Kidney (tissue), 14 donors: Measurements from ENCODE around the gene DIRAS2. TPM values are rescaled to one million over a fixed set of nuclear protein-coding genes. Genes with fewer than 3 reads are reported as not detected.

ENCODE experiments used
- DNase-seq, 5 donors: peaks; one replicate each; pipeline ENCODE4 v3.0.0-alpha.2; 2013 to 2020
- FAIRE-seq: peaks from 2 replicates; lab custom pipeline; 2012; peaks lifted over from hg19 to GRCh38; lab: Jason Lieb, UNC
- H3K27ac ChIP-seq, 2 donors: one replicate each; pipeline ENCODE4 v1.7.0; 2013; ENCODE audit warnings: low read depth in 2 of 2, low read length in 2 of 2, inconsistent platforms in 1 of 2
- H3K27me3 ChIP-seq: one replicate; pipeline ENCODE4 v1.7.1; 2013; ENCODE audit warnings: low read length, inconsistent platforms; ENCODE audit not compliant: control insufficient read depth, insufficient read depth
- H3K36me3 ChIP-seq, 3 donors: one replicate each; pipeline versions ENCODE4 v1.7.0 to v1.7.1; 2013; ENCODE audit warnings: low read length in 3 of 3, control low read depth in 1 of 3, inconsistent platforms in 1 of 3; ENCODE audit not compliant: insufficient read depth in 3 of 3, control insufficient read depth in 2 of 3
- H3K4me1 ChIP-seq, 3 donors: one replicate each; pipeline versions ENCODE4 v1.7.0 to v1.7.1; 2013; ENCODE audit warnings: low read length in 3 of 3, inconsistent platforms in 1 of 3, low read depth in 1 of 3; ENCODE audit not compliant: control insufficient read depth in 2 of 3, insufficient read depth in 2 of 3
- H3K4me3 ChIP-seq, 3 donors: one replicate each; pipeline versions ENCODE4 v1.7.0 to v1.8.1; 2013; ENCODE audit warnings: low read length in 3 of 3, control low read depth in 1 of 3, inconsistent platforms in 1 of 3
- H3K9ac ChIP-seq, 3 donors: one replicate each; pipeline versions ENCODE4 v1.7.0 to v1.7.1; 2013; ENCODE audit warnings: low read length in 3 of 3, control low read depth in 1 of 3, inconsistent platforms in 1 of 3
- H3K9me3 ChIP-seq, 3 donors: one replicate each; pipeline versions ENCODE4 v1.7.0 to v1.7.1; 2013; ENCODE audit warnings: low read length in 3 of 3, control low read depth in 1 of 3, inconsistent platforms in 1 of 3; ENCODE audit not compliant: control insufficient read depth in 2 of 3, insufficient read depth in 1 of 3
- intact Hi-C: fragments of 100-400 bp; cut with DNase I; formaldehyde crosslinking; loops from one replicate; pipeline ENCODE4 v1.11.1; 2022
- polyA plus RNA-seq: library from polyadenylated mRNA; stranded (reverse); fragments of 350-450 nt; fragmentation: Illumina TruSeq; extraction: RNeasy Lipid Tissue Mini Kit (QIAGEN cat#74804); gene quantifications from one replicate; pipeline ENCODE4 v1.2.3, GENCODE V29; 2014; ENCODE audit warnings: low read depth, low replicate concordance; ENCODE audit not compliant: insufficient read depth
- total RNA-seq: library from RNA; stranded (reverse); fragmentation: NEBNext Ultra II Directional; extraction: Animal tissue kit (Norgen Biotek cat#: 25700); gene quantifications from one replicate; pipeline ENCODE4 v1.2.1, GENCODE V29; 2021
- TF ChIP-seq, protein P1 (sequence below): IDR thresholded peaks from 3 replicates; pipeline ENCODE4 v1.5.1; 2012; ENCODE audit warnings: mild to moderate bottlenecking, moderate library complexity, borderline replicate concordance; ENCODE audit not compliant: insufficient read depth; ENCODE audit errors: extremely low read depth
- donor health status: control.
- donor health status: control.
- donor health status: control.
- donor health status: control.
- donor health status: control.
- donor health status: DM: yes; HTN: yes; CAD: no.
- donor health status: Normal renal cell carcinoma (clear cell type).

The DIRAS2 gene
- total and polyA plus RNA-seq, 2 donors from 2014 or later = 0.98 to 1.0 TPM

- no peaks in the 10 kb centered on the region for H3K9me3 ChIP-seq
- no peak for DNase-seq
- TF ChIP-seq, protein P1, sequence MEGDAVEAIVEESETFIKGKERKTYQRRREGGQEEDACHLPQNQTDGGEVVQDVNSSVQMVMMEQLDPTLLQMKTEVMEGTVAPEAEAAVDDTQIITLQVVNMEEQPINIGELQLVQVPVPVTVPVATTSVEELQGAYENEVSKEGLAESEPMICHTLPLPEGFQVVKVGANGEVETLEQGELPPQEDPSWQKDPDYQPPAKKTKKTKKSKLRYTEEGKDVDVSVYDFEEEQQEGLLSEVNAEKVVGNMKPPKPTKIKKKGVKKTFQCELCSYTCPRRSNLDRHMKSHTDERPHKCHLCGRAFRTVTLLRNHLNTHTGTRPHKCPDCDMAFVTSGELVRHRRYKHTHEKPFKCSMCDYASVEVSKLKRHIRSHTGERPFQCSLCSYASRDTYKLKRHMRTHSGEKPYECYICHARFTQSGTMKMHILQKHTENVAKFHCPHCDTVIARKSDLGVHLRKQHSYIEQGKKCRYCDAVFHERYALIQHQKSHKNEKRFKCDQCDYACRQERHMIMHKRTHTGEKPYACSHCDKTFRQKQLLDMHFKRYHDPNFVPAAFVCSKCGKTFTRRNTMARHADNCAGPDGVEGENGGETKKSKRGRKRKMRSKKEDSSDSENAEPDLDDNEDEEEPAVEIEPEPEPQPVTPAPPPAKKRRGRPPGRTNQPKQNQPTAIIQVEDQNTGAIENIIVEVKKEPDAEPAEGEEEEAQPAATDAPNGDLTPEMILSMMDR = no peak
- H3K9ac ChIP-seq = no peak overlapping the region
- no peak overlapping the region for H3K4me3 ChIP-seq
- intact Hi-C loops = no loop called here
- no peak overlapping the region for H3K27ac ChIP-seq
- no peaks in the 10 kb centered on the region for H3K27me3 ChIP-seq
- FAIRE-seq = no peak
- no peaks in the 10 kb centered on the region for H3K36me3 ChIP-seq
- no peaks in the 10 kb centered on the region for H3K4me1 ChIP-seq
These were observed 37.9 kb upstream of the DIRAS2 start for GRCh38 chr9:90680534-90680933.

DNA sequence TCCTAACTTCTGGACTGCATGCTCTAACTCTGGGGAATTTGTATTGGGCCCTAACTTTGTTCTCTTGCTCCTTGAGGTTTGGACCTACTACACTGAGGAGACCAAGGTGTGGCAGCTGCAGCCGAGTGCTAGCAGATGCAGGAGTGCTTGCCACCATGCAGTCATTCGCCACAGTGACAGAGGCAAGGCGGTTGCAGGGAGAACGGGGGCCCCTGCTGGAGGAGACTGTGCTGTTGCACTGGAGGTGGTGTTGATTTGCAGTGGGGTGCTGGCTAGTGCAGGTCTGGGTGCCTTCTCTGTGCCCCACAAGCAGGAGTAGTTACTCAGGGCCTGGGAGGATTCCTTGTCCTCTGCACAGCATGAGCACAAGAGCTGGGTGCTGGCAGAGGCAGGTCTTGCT, 22.4 kb upstream of the DIRAS2 start:
- intact Hi-C loops = no loop called here
- Histone ChIP-seq H3K9me3 (no peaks in the 10 kb centered on the region), H3K36me3 (no peaks in the 10 kb centered on the region), H3K4me1 (no peaks in the 10 kb centered on the region), H3K4me3 (no peak overlapping the region), H3K9ac (no peak overlapping the region), H3K27me3 (no peaks in the 10 kb centered on the region), H3K27ac (no peak overlapping the region)
- DNase-seq = no peak
- FAIRE-seq = no peak
- TF ChIP-seq, protein P1 = no peak

- H3K4me3 ChIP-seq = no peak overlapping the region
- H3K4me1 ChIP-seq = no peaks in the 10 kb centered on the region
- DNase-seq = no peak
- intact Hi-C loops = no loop called here
- H3K9ac ChIP-seq = no peak overlapping the region
- no peak for FAIRE-seq
- no peaks in the 10 kb centered on the region for H3K27me3 ChIP-seq
- H3K27ac ChIP-seq = no peak overlapping the region
- H3K36me3 ChIP-seq = no peaks in the 10 kb centered on the region
- H3K9me3 ChIP-seq = no peaks in the 10 kb centered on the region
- TF ChIP-seq, protein P1 = no peak
These were observed 17.2 kb upstream of the DIRAS2 start for GRCh38 chr9:90659650-90660364.

DNA sequence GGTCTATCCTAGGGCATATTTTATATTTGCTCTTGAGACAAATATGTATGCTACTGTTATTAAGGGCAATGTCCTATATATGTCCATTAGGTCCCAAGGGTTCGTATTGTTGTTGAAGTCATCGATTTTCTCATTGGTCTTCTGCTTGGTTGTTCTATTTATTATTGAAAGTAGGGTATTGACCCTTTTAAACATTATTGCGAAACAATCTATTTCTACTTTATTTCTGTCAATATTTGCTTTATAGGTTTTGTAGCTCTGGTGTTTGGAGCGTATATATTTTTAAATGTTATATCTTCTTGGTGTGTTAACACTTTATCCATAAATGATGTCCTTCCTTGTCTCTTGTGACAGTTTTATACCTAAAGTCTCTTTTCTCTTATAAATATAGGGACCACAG, 16.2 kb upstream of the DIRAS2 start:
- Histone ChIP-seq H3K4me1 (no peaks in the 10 kb centered on the region), H3K27me3 (no peaks in the 10 kb centered on the region), H3K27ac (no peak overlapping the region), H3K4me3 (no peak overlapping the region), H3K36me3 (no peaks in the 10 kb centered on the region), H3K9me3 (no peaks in the 10 kb centered on the region), H3K9ac (no peak overlapping the region)
- DNase-seq (no peak), FAIRE-seq (no peak)
- TF ChIP-seq, protein P1 = no peak
- intact Hi-C loops = no loop called here
